Myocyte (in vitro differentiated cells): ENCODE measurements around the gene SNRNP25. TPM values are rescaled to one million over a fixed set of nuclear protein-coding genes. Genes with fewer than 3 reads are reported as not detected.

ENCODE experiments used
- DNase-seq: peaks from one replicate; pipeline ENCODE4 v3.0.0-alpha.2; 2012; ENCODE audit warnings: low read depth
- total RNA-seq: library from RNA; depleted of rRNA; stranded (reverse); fragments of >200 nt; gene quantifications from 2 replicates; pipeline ENCODE4 v1.2.3, GENCODE V29; 2014

SNRNP25 gene
- total RNA-seq, 1 donor from 2014 or later, result 16.9 TPM

- DNase-seq, result no peak
Observed at GRCh38 chr16:62968-63391, 9.4 kb downstream of the SNRNP25 start.

- DNase-seq, result no peak
Observed at GRCh38 chr16:63466-63865, 9.8 kb downstream of the SNRNP25 start.

GRCh38 chr16:63998-64913 is 10.6 kb downstream of the SNRNP25 start:
- peak; percentile 91 for DNase-seq

GRCh38 chr16:64914-65255 is 11.3 kb downstream of the SNRNP25 start:
- no peak for DNase-seq

- DNase-seq, result no peak
Observed at GRCh38 chr16:65745-66144, 12.1 kb downstream of the SNRNP25 start.

GRCh38 chr16:66309-67182 is 12.9 kb downstream of the SNRNP25 start:
- DNase-seq, result no peak

- DNase-seq, result no peak
Observed at GRCh38 chr16:67183-67791, 13.7 kb downstream of the SNRNP25 start.

GRCh38 chr16:67884-68789 is 14.5 kb downstream of the SNRNP25 start:
- peak; percentile 91 for DNase-seq

- no peak for DNase-seq
Observed at GRCh38 chr16:69181-69580, 15.6 kb downstream of the SNRNP25 start.

- DNase-seq, result no peak
Observed at GRCh38 chr16:71210-71539, 17.5 kb downstream of the SNRNP25 start.

- DNase-seq, result peak; percentile 80
Observed at GRCh38 chr16:71540-72401, 18.1 kb downstream of the SNRNP25 start.

GRCh38 chr16:72561-73548 is 19.2 kb downstream of the SNRNP25 start, which contains the start of gene RHBDF1:
TSS of gene RHBDF1 (minus strand) at chr16:72631. CDS start at chr16:65015, 7,616 bp downstream.
- peak; percentile 67 for DNase-seq

GRCh38 chr16:74051-74746 is 20.6 kb downstream of the SNRNP25 start:
- DNase-seq, result no peak

- DNase-seq, result no peak
Observed at GRCh38 chr16:74747-75334, 21.2 kb downstream of the SNRNP25 start.

GRCh38 chr16:75580-76501 is 22.2 kb downstream of the SNRNP25 start:
- peak; percentile 79 for DNase-seq

GRCh38 chr16:76535-77272 is 23.1 kb downstream of the SNRNP25 start:
- DNase-seq, result peak; percentile 92
